GM10266 (cell line): ENCODE results near the gene ANP32B.

Experiments
- DNase-seq: peaks from one replicate; pipeline ENCODE4 v3.0.0; 2012; ENCODE audit errors: extremely low spot score
- CTCF ChIP-seq: IDR thresholded peaks from 2 replicates; pipeline ENCODE4 v1.5.1; 2012; ENCODE audit warnings: mild to moderate bottlenecking, low read depth; ENCODE audit not compliant: control insufficient read depth, insufficient read depth; ENCODE audit errors: missing control alignments

ANP32B gene

GRCh38 chr9:97997330-97998276, 14.5 kb downstream of the ANP32B start:
- TF ChIP-seq CTCF: no peak
- no peak for DNase-seq

- DNase-seq: no peak
- TF ChIP-seq CTCF: no peak
These were observed 19.7 kb downstream of the ANP32B start for GRCh38 chr9:98002808-98003207.

GRCh38 chr9:98006127-98006796, 23.1 kb downstream of the ANP32B start:
- no peak for DNase-seq
- TF ChIP-seq CTCF: no peak

- TF ChIP-seq CTCF: no peak
- no peak for DNase-seq
These were observed 24.2 kb downstream of the ANP32B start for GRCh38 chr9:98007251-98007928.

- no peak for DNase-seq
- TF ChIP-seq CTCF: no peak
These were observed 25.6 kb downstream of the ANP32B start for GRCh38 chr9:98008764-98009163.

- no peak for TF ChIP-seq CTCF
- DNase-seq: no peak
These were observed 26.3 kb downstream of the ANP32B start for GRCh38 chr9:98009437-98009836.
